Measurements from ENCODE around the gene TAGLN.
"Not testable (repeated sequence)": the region's sequence is repeated elsewhere in the genome, so short reads cannot be mapped to it uniquely, and the experiment has no call there.

Gene TAGLN

GRCh38 chr11:117180020-117180419 is 19.1 kb upstream of the TAGLN start:
- peak; percentile 44 for DNase-seq (ENCODE audit: low spot score)
- no peak for TF ChIP-seq CTCF (IDR thresholded peaks at IDR 0.05; ENCODE audit: borderline replicate concordance, control extremely low read depth, extremely low read depth, insufficient read depth, missing control alignments)
- in situ Hi-C loops (cut with MboI; ENCODE audit: low sequenced_read_pairs, unreplicated experiment) = loop anchor here (5.0 kb wide), 1 partner anchor 47 kb away; no protein-coding TSS in a partner anchor

GRCh38 chr11:117180661-117181585 is 18.2 kb upstream of the TAGLN start:
- in situ Hi-C loops (cut with MboI; ENCODE audit: low sequenced_read_pairs, unreplicated experiment) = loop anchor here (5.0 kb wide), 1 partner anchor 46 kb away; no protein-coding TSS in a partner anchor

GRCh38 chr11:117181586-117182550 is 17.3 kb upstream of the TAGLN start:
- in situ Hi-C loops (cut with MboI; ENCODE audit: low sequenced_read_pairs, unreplicated experiment) = loop anchor here (5.0 kb wide), 1 partner anchor 45 kb away; no protein-coding TSS in a partner anchor
- no peak for TF ChIP-seq CTCF (IDR thresholded peaks at IDR 0.05; ENCODE audit: borderline replicate concordance, control extremely low read depth, extremely low read depth, insufficient read depth, missing control alignments)
- DNase-seq (ENCODE audit: low spot score) = no peak

More at GRCh38 chr11:117180661-117181585, 18.2 kb upstream of the TAGLN start:
- peak; percentile 87 for DNase-seq (ENCODE audit: low spot score)
- peak; percentile 95 for TF ChIP-seq CTCF (IDR thresholded peaks at IDR 0.05; ENCODE audit: borderline replicate concordance, control extremely low read depth, extremely low read depth, insufficient read depth, missing control alignments)

- DNase-seq (ENCODE audit: low spot score) = no peak
- TF ChIP-seq CTCF (IDR thresholded peaks at IDR 0.05; ENCODE audit: borderline replicate concordance, control extremely low read depth, extremely low read depth, insufficient read depth, missing control alignments) = no peak
- in situ Hi-C loops (cut with MboI; ENCODE audit: low sequenced_read_pairs, unreplicated experiment) = loop anchor here (5.0 kb wide), 1 partner anchor 45 kb away; no protein-coding TSS in a partner anchor
Observed at GRCh38 chr11:117182551-117182935, 16.6 kb upstream of the TAGLN start.

GRCh38 chr11:117183178-117183577 is 16.0 kb upstream of the TAGLN start:
- in situ Hi-C loops (cut with MboI; ENCODE audit: low sequenced_read_pairs, unreplicated experiment) = loop anchor here (5.0 kb wide), 1 partner anchor 44 kb away; no protein-coding TSS in a partner anchor
- not testable (repeated sequence) for DNase-seq (ENCODE audit: low spot score)

- DNase-seq (ENCODE audit: low spot score) = no peak
- in situ Hi-C loops (cut with MboI; ENCODE audit: low sequenced_read_pairs, unreplicated experiment) = loop anchor here (5.0 kb wide), 1 partner anchor 43 kb away; no protein-coding TSS in a partner anchor
- no peak for TF ChIP-seq CTCF (IDR thresholded peaks at IDR 0.05; ENCODE audit: borderline replicate concordance, control extremely low read depth, extremely low read depth, insufficient read depth, missing control alignments)
Observed at GRCh38 chr11:117183724-117184349, 15.3 kb upstream of the TAGLN start.
